Fibroblast of gingiva (primary cell): ENCODE results near the gene TYRP1.
"Not testable (repeated sequence)": the region's sequence is repeated elsewhere in the genome, so short reads cannot be mapped to it uniquely, and the experiment has no call there.

ENCODE experiments used
- DNase-seq: peaks from one replicate; pipeline ENCODE4 v3.0.0-alpha.2; 2011; ENCODE audit warnings: low read depth

Gene TYRP1, protein sequence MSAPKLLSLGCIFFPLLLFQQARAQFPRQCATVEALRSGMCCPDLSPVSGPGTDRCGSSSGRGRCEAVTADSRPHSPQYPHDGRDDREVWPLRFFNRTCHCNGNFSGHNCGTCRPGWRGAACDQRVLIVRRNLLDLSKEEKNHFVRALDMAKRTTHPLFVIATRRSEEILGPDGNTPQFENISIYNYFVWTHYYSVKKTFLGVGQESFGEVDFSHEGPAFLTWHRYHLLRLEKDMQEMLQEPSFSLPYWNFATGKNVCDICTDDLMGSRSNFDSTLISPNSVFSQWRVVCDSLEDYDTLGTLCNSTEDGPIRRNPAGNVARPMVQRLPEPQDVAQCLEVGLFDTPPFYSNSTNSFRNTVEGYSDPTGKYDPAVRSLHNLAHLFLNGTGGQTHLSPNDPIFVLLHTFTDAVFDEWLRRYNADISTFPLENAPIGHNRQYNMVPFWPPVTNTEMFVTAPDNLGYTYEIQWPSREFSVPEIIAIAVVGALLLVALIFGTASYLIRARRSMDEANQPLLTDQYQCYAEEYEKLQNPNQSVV

DNA sequence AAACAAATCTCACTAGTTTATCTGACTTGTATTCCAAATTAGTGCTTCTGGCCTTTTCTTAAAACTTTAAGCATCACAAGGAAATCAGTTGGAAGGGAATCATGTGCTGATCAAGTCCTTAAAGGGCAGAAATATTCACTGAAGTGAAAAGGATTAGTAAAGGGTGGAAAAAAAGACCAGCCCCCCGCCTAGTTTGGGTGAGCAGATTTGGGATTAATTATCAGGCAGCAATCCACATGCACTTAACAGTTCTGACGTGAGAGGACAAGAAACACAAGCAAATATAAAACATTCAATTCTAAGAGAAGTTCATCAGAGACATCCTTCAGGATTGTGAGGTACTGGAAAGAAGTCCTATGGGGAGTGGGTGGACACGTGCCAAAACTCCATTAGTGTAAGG lies at the start of gene TYRP1:
Gene TYRP1 (plus strand): TSS at position 245 of the 400 bp plus-strand sequence. CDS start 612 bp downstream, outside the sequence.
- DNase-seq, result no peak

DNA sequence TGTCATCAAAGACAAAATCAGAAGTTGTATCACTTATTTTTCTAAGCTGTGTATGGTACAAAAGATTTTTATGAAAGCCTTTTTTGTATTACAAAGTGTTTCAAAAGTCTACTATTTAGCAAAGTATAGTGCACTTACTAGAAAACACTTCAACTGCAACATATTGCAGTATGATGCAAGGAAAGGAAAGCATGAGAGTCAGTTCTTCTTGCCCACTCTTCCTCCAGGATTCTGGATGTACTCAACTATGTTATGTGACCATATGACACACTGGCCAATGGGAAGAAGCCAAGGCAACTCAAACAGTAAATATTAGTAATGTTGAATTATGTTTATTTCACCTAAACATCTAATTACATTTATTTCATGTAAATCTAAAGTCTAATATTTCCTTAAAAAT lies 49.5 kb upstream of the TYRP1 start:
- DNase-seq, result no peak

DNA sequence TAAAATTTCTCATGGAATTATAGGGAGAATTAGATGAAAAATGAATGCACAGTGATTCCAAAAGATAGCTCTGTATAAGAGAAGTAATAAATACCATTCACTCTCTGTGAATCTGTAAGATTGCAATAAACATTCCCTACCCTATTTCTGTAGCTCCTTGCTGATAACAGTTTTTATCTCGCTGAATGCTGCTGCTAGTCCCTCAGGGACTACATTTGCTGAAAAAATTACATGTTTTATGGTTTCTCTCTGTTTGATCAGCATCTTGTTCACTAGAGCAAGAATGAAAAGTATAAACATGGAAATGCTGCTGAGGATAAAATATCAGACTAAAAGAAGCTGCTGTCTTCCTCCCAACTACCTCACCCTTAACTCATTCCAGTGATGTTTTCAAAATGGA lies 44.3 kb upstream of the TYRP1 start:
- no peak for DNase-seq

DNA sequence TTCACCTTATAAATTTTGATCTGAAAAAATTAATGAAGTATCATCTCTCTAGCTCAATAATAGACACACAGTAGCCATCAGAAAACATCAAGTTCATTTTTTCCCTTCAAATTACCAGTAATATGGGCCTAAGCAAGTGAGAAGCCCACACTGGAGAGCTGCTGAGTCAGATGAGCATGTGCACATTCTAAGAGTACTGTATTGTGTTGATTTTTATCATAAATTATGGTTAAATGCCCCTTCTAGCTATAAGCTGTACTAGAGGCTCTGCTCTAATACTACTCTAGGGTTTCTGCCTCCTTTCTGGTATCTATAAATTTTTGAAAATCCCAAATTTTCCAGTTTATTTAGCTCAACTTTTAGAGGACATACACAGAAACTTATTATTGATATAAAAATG lies 42.1 kb upstream of the TYRP1 start:
- no peak for DNase-seq

DNA sequence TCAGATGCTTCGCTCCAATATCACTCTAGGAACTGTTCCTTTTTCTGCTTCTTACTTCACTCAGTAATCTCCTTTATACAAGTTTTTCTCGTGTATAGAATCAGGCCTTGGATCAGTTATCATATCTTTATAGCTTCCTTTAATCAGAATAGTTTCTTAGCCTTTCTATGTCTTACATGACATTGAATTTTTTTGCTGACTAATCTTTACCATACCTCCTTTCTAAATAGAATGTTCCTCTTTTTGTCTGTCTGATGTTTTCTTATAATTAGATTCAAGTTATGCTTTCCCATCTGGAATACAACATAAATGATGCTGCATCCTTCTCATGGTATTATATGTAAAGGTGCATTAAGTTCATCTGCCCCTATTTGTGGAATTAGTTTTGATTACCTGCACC lies 40.2 kb upstream of the TYRP1 start:
- no peak for DNase-seq

DNA sequence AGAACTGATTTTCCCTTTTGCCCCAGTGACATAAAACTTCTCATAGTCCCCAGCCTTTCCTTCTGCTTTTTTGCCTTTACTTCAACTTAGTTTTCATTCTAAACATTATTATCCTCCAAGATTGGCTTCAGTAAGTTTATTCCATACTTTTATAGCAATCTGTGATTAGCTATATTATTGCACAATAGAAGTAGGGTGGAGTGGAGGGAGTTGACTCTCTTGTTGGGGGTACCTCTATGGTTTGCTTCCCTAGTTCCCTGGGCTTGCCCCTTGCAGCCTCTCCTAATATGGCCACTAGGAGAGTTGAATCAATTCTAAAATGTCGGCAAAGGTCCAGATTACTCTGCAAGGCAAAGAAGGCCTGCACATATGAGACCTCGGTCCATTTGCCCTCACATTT lies 36.4 kb upstream of the TYRP1 start:
- no peak for DNase-seq

DNA sequence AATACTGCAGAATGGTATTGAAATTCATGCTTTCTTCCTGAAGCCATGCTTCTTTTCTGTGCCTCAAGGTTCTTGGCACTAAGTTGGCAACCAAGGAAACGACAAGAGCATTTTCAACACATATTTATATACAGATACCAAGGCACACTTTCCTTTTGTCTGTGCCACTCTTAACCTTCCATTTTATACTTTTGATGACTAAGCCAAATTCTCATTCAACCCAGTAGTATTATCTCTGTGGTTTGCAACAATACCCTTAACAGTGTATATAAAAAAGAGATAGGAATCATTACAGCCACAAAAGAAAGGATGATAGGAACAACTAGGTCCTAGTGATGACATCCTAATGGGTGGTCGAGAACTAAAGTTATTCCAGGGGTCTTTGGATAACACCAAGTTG lies 36.0 kb upstream of the TYRP1 start:
- DNase-seq, result no peak

DNA sequence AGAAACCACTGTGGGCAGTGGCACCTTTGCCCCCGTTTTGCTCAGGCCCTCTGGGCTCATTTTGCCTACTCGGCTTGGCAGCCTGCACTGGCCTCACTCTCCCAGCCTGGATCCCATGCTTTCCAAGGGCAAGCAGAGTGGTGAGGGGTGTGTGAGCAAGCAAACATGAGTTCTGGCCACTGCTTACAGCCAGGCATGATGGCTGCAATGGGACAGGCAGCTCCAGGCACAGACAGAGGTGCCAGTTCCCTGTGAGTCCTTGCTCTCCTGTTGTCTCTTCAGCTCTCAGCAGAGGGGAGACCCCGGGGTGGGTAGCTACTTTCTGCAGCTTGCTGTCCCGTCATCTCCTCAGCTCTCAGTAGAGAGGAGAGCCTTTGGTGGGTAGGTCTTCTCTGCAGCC lies 35.2 kb upstream of the TYRP1 start:
- DNase-seq, result no peak

DNA sequence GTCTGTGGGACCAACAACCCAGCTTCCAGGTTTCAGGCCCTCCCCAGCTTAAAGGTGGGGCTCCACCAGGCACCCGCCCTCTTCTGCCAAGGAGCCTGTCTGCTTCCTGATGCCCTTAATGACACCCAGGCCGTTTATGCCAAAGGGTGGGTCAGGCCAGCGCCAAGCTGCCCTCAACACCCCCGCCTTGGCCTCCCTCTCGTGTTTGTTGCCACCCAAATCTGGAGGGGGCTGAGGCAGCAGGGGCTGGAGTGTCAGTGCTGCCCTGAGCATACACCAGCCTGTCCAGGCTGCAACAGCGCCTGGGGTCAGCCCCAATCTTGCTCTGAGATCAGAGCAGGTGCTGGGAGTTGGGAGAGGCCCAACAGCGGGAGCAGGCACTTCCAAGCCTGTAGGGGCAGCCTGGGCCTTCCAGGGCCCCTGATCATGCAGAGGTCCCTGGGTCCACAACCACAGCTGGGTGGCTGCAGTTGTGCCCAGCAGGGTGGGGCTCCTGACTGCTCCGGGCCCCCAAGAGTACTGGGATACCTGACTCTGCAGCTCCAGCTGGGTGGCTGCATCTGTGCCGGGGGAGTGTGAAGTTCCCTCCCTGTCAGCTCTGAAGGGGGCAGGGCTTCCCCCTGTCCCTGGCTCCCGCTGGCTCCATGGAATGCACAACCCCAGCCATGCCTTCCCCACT lies 34.5 kb upstream of the TYRP1 start:
- no peak for DNase-seq

DNA sequence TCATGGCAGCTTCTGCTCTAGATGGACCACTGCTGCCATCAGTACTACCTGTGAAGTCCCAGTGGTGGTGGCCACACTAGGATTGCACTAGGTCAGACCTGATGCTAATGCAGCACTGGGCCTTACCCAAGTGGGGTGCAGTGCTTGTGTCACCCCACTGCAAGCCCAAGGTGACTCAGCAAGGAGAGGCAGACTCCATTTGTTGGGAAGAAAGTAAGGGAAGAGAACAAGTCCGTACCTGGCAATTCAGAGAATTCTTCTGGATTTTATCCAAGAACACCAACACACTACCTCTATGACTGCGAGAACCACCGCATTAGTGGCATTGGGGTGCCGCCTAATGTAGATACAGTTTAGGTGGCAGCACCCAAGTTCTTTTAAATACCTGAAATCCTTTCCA lies 34.0 kb upstream of the TYRP1 start:
- no peak for DNase-seq

DNA sequence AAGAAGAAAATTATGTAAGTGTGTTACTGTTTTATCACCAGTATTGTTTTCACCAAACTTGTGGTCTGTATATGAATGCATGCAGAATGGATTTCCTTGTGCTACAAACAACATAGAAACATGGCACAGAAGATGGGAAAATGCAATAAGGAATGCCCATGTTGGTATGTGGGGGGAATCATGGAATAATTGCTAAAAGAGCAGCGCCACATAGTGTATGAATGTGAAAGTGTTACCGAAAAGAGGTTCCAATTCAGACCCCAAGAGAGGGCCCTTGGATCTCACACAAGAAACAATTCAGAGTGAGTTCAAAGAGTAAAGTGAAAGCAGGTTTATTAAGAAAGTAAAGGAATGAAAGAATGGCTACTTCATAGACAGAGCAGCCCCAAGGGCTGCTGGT lies 26.4 kb upstream of the TYRP1 start:
- DNase-seq, result no peak

DNA sequence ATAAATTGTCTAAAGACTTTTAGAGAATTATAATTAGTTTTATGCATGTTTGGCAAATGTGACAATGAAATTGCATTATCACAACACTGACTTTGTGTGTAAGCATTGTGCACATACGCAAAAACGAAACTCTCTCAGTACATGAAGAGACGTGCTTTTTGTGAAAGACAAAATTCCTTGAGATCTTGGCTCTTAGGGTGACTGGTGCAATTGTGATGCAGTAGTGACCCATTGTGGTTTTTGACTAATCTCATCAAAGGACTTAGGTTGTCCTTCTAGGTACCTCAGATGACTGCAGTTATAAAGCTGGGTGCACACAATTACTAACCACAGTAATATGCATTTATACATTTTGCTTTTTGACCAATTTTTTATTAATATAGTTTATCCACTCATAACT lies 25.3 kb upstream of the TYRP1 start:
- no peak for DNase-seq

DNA sequence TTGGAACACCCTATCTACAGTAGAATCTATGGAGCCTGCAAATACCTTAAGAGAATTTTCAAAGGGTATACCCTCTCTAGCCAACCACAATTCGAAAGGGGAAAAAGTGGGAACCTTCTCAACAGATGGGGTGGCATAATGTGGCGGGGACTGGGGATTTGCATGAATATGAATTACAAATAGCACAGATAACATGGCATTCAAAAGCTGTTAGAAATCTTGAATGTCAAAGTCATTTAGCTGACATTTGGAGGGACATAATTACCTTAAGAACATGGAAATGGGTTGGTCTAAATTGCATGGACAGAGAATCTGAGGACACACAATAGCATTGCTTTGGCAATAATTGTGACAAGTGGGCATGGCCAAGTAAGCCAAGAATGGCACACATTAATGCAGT lies 23.2 kb upstream of the TYRP1 start:
- DNase-seq, result no peak

DNA sequence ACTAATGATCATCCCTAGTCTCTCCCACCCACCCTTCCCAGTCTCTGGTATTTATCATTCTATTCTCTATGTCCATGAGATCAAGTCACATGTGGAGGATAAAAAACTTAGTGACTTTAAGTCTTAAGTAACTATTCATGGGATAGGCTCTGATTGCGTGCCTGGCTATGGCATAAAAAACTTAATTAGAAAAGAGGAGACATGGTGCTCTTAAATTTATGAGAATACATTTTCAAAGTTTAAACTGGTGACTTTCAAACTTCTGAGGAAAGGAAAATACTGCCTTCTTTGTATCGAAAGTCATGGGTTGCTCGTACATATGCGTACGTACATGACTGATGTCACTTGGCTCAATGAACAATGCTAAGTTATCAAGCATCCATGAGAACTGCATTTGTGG lies 18.2 kb upstream of the TYRP1 start:
- DNase-seq, result no peak

DNA sequence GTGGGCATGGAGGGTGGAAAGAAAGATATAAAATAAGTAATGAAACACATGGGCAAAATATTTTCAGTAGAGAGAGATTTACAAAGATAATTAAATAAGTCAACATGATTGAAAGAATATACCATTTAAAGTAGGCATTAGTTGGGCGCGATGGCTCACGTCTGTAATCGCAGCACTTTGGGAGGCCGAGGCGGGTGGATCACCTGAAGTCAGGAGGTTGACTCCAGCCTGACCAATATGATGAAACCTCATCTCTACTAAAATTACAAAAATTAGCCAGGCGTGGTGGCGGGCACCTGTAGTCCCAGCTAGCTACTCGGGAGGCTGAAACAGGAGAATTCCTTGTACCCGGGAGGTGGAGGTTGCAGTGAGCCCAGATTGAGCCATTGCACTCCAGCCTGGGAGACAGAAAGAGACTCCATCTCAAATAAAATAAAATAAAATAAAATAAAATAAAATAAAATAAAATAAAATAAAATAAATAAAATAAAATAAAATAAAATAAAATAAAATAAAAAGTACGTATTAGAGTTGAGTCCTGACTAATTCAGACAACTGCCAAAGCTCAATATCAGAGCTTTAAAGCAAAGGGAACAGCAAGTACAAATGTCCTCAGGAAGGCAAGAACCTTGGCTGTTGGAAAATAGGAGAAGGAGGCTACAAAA lies 15.6 kb upstream of the TYRP1 start:
- DNase-seq, result not testable (repeated sequence)

DNA sequence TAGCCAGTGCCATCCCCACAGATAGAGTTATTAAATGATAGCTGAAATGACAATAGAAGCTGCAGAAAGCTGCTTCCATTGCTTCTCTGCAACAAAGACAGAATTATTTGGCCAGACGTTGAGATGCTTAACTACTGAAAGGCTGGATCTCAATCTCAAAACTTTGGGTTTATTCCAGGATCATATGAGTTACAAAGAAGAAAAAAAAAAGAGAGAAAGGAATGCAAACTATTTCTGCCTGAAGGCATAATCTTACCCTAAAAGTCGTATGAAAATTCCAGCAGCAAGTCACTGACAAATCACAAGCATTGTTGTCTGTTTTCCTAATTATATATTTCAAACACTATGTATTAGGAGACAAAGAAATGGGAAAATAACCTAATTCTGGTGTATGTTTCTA lies 12.8 kb upstream of the TYRP1 start:
- peak; percentile 70 for DNase-seq

DNA sequence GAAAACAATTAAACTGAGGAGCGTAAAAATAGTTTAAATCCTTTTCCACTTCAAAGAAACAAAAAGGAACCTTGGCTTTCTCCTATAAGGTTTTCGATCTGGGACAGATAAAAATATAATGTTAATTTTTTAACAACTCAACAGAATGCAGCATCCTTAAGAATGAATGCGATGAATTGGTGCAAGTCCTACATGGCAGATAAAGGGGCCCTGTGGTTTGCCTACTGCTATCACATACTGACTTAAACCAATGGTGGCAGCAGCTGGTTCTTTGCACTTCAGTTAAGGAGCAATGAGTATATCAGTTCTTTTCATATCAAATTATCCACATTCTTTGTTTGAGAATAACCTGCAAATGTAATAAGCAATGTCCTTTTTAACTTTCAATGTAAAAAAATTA lies 12.4 kb upstream of the TYRP1 start:
- DNase-seq, result no peak

DNA sequence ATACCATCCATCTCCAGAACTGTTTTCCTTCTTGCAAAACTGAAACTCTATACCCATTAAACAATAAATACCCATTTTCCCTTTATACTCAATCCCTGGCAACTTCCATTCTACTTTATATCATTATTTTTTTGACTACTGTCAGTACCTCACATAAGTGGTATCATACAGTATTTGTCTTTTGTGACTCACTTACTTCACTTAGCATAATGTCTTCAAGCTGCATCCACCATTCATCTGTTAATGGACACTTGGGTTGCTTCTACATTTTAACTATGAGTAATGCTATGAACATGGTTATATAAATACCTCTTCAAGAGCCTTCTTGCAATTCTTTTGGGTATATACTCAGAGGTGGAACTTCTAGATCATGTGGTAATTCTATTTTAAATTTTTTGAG lies 11.6 kb upstream of the TYRP1 start:
- peak; percentile 73 for DNase-seq

DNA sequence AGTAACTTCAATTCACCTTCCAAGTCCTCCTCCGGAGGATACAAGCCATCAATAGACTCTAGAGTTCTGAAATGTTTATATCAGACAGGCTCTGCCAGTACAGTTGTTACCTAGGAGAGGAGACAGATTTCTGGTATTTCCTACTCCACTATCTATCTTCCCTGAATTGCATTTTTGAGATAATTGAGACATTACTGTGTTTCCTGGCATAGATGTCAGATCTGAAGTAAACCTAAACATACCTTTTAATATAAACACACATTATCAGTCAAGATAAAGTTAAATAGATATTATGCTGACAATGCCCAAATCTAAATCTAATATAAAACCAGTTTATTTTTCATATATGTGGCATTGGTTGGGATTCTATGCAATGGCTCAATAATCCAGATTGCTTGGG lies 8.2 kb upstream of the TYRP1 start:
- DNase-seq, result no peak

DNA sequence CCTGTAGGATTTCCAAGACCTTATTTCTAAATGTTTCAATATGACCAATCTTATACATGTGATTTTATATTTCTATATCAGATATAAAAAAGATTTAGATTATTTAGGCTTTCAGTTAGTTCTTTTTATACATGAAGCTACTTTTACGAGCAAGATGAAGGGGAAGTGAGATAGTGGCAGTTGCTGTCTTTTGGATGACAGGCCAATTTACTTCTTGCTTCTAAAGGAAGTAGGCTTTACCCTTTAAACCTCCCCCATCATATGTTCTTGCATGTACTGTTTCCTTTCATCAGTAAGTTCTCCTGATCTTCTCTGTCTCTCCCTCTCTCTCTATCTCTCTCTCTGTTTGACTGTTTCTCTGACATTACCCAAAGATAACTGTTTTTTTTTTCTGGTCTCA lies 4.0 kb upstream of the TYRP1 start:
- no peak for DNase-seq

DNA sequence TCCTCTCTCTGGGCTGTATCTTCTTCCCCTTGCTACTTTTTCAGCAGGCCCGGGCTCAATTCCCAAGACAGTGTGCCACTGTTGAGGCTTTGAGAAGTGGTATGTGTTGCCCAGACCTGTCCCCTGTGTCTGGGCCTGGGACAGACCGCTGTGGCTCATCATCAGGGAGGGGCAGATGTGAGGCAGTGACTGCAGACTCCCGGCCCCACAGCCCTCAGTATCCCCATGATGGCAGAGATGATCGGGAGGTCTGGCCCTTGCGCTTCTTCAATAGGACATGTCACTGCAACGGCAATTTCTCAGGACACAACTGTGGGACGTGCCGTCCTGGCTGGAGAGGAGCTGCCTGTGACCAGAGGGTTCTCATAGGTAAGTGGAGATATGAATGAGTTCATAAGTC lies 828 bp downstream of the TYRP1 start:
- no peak for DNase-seq

DNA sequence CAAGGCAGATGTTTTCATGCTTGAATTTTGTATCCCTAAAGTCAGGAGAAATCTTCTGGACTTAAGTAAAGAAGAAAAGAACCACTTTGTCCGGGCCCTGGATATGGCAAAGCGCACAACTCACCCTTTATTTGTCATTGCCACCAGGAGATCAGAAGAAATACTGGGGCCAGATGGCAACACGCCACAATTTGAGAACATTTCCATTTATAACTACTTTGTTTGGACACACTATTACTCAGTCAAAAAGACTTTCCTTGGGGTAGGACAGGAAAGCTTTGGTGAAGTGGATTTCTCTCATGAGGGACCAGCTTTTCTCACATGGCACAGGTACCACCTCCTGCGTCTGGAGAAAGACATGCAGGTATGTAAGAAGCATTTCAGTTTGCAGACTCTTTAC lies 2.3 kb downstream of the TYRP1 start:
- peak; percentile 2 for DNase-seq
